A549 (cell line): Measurements from ENCODE around the gene SIRT4. TPM values are rescaled to one million over a fixed set of nuclear protein-coding genes. Genes with fewer than 3 reads are reported as not detected.

Experiments
- ATAC-seq, 2 experiments: fragments of 200-7000 bp in 1 of 2; fragments of >200 bp in 1 of 2; cut with Nextera tagmentation in 1 of 2; cut with Tn5 transposase in 1 of 2; 3 replicates each; pipeline versions ENCODE4 v1.8.0 to v1.9.1; 2018 to 2020; ENCODE audit warnings: mild to moderate bottlenecking in 1 of 2, moderate library complexity in 1 of 2
- CTCF ChIA-PET: fragments of 300-600 bp; sonication (Branson Sonifier 250); formaldehyde crosslinking; extraction: SDS; loops from one replicate; lab custom pipeline; 2021; ENCODE audit warnings: antibody characterized with exemption, inconsistent platforms; lab: Yijun Ruan, JAX
- POLR2A ChIA-PET: fragments of 350-600 bp; formaldehyde crosslinking; extraction: SDS; loops from one replicate; lab custom pipeline; 2021; ENCODE audit warnings: antibody characterized with exemption, inconsistent platforms; lab: Yijun Ruan, JAX
- DNase-seq, 2 experiments: peaks; one replicate each; pipeline versions ENCODE4 v3.0.0 to v3.0.0-alpha.2; 2011 to 2016; ENCODE audit warnings: low read depth in 1 of 2, low spot score in 1 of 2
- FAIRE-seq: peaks from 2 replicates; lab custom pipeline; 2011; peaks lifted over from hg19 to GRCh38; lab: Jason Lieb, UNC
- H3K27ac ChIP-seq, 2 experiments: fragments of >200 bp; sonication (Bioruptor Twin); formaldehyde crosslinking; 3 replicates each; pipeline ENCODE4 v1.5.1; 2016 to 2017
- H3K4me1 ChIP-seq: fragments of >200 bp; sonication (Bioruptor Twin); formaldehyde crosslinking; 3 replicates; pipeline ENCODE4 v1.6.1; 2016
- H3K4me2 ChIP-seq: fragments of >200 bp; sonication (Bioruptor Twin); formaldehyde crosslinking; 3 replicates; pipeline ENCODE4 v1.6.1; 2016
- H3K4me3 ChIP-seq: fragments of >200 bp; sonication (Bioruptor Twin); formaldehyde crosslinking; 3 replicates; pipeline ENCODE4 v1.5.1; 2016
- H3K9me3 ChIP-seq: fragments of >200 bp; sonication (Bioruptor Twin); formaldehyde crosslinking; 3 replicates; pipeline ENCODE4 v1.6.1; 2016
- ATOH8 ChIP-seq: fragments of 250-450 bp; sonication (Bioruptor Pico); IDR thresholded peaks from 2 replicates; pipeline ENCODE4 v1.5.0; 2020; ENCODE audit warnings: low read depth, mild to moderate bottlenecking, moderate library complexity
- CBX8 ChIP-seq: fragments of 200-600 bp; sonication (generic); IDR thresholded peaks from 2 replicates; pipeline ENCODE4 v1.6.1; 2016
- CHD2 ChIP-seq: fragments of 150-350 bp; IDR thresholded peaks from 2 replicates; pipeline ENCODE4 v1.6.1; 2014; ENCODE audit warnings: low read length; ENCODE audit not compliant: partially characterized antibody
- CHD4 ChIP-seq: fragments of 200-600 bp; sonication (generic); IDR thresholded peaks from 2 replicates; pipeline ENCODE4 v1.6.1; 2016; ENCODE audit warnings: antibody characterized with exemption, mild to moderate bottlenecking, borderline replicate concordance
- EHF ChIP-seq: fragments of 250-450 bp; sonication (Bioruptor Pico); IDR thresholded peaks from 2 replicates; pipeline ENCODE4 v1.5.0; 2020; ENCODE audit warnings: mild to moderate bottlenecking
- ELK1 ChIP-seq: fragments of 150-350 bp; IDR thresholded peaks from 2 replicates; pipeline ENCODE4 v1.6.1; 2014; ENCODE audit warnings: low read depth, mild to moderate bottlenecking, low read length
- EP300 ChIP-seq, 2 experiments: fragments of >200 bp; sonication (Bioruptor Twin); formaldehyde crosslinking; IDR thresholded peaks; 2 replicates in 1 of 2; 3 replicates in 1 of 2; pipeline ENCODE4 v1.6.1; 2016 to 2017
- FOSB ChIP-seq: fragments of 250-450 bp; sonication (Bioruptor Pico); IDR thresholded peaks from 2 replicates; pipeline ENCODE4 v1.5.0; 2020; ENCODE audit warnings: mild to moderate bottlenecking, moderate library complexity
- FOSL2 ChIP-seq, 2 experiments: fragments of 450-650 bp in 1 of 2; fragments of >200 bp in 1 of 2; sonication (Bioruptor Twin) in 1 of 2; formaldehyde crosslinking; IDR thresholded peaks; 2 replicates each; pipeline versions ENCODE4 v1.5.0 to v1.6.1; 2016 to 2020; ENCODE audit warnings: mild to moderate bottlenecking in 1 of 2, moderate library complexity in 1 of 2
- GATA3 ChIP-seq: IDR thresholded peaks from 2 replicates; pipeline ENCODE4 v1.6.1; 2012; ENCODE audit warnings: borderline replicate concordance
- HDAC2 ChIP-seq: fragments of 200-600 bp; sonication (generic); IDR thresholded peaks from 2 replicates; pipeline ENCODE4 v1.6.1; 2016
- HES2 ChIP-seq: fragments of >200 bp; sonication (Bioruptor Twin); formaldehyde crosslinking; IDR thresholded peaks from 2 replicates; pipeline ENCODE4 v1.6.1; 2016
- HEYL ChIP-seq: fragments of 250-450 bp; sonication (Bioruptor Pico); IDR thresholded peaks from 2 replicates; pipeline ENCODE4 v1.8.0; 2021; ENCODE audit warnings: mild to moderate bottlenecking, moderate library complexity
- HOXA7 ChIP-seq: fragments of 250-450 bp; sonication (Bioruptor Pico); IDR thresholded peaks from 2 replicates; pipeline ENCODE4 v1.5.0; 2020; ENCODE audit warnings: mild to moderate bottlenecking, moderate library complexity
- HOXB13 ChIP-seq: fragments of 250-450 bp; sonication (Bioruptor Pico); IDR thresholded peaks from 2 replicates; pipeline ENCODE4 v1.5.0; 2020; ENCODE audit warnings: low read depth, mild to moderate bottlenecking, moderate library complexity
- HOXB5 ChIP-seq: fragments of 250-450 bp; sonication (Bioruptor Pico); IDR thresholded peaks from 2 replicates; pipeline ENCODE4 v1.5.0; 2020; ENCODE audit warnings: mild to moderate bottlenecking, moderate library complexity
- JUNB ChIP-seq: fragments of >200 bp; sonication (Bioruptor Twin); formaldehyde crosslinking; IDR thresholded peaks from 2 replicates; pipeline ENCODE4 v1.6.1; 2016
- KDM1A ChIP-seq: fragments of 200-600 bp; sonication (generic); IDR thresholded peaks from 2 replicates; pipeline ENCODE4 v1.6.1; 2016; ENCODE audit warnings: low read depth, mild to moderate bottlenecking
- MAFK ChIP-seq: fragments of 450-650 bp; IDR thresholded peaks from 2 replicates; pipeline ENCODE4 v1.6.1; 2014; ENCODE audit not compliant: partially characterized antibody
- MAX ChIP-seq: IDR thresholded peaks from 2 replicates; pipeline ENCODE4 v1.6.1; 2012
- MAZ ChIP-seq: fragments of 150-350 bp; IDR thresholded peaks from 2 replicates; pipeline ENCODE4 v1.6.1; 2014; ENCODE audit warnings: antibody characterized with exemption, low read depth, low read length, borderline replicate concordance
- MYC ChIP-seq: IDR thresholded peaks from 2 replicates; pipeline ENCODE4 v1.6.1; 2012; ENCODE audit warnings: mild to moderate bottlenecking, inconsistent platforms, low read length, improper control_type of control experiment, borderline replicate concordance
- NFE2L2 ChIP-seq: fragments of 150-350 bp; conservative IDR thresholded peaks from 2 replicates; pipeline ENCODE4 v1.6.1; 2014; ENCODE audit warnings: low read length
- NPAS2 ChIP-seq: fragments of 250-450 bp; sonication (Bioruptor Pico); IDR thresholded peaks from 2 replicates; pipeline ENCODE4 v1.8.0; 2022; ENCODE audit warnings: mild to moderate bottlenecking, moderate library complexity, borderline replicate concordance
- PHF8 ChIP-seq: fragments of 200-600 bp; sonication (generic); IDR thresholded peaks from 2 replicates; pipeline ENCODE4 v1.6.1; 2016; ENCODE audit warnings: low read depth, mild to moderate bottlenecking, antibody characterized with exemption, moderate library complexity, borderline replicate concordance
- POLR2A ChIP-seq: IDR thresholded peaks from 2 replicates; pipeline ENCODE4 v1.6.1; 2012; ENCODE audit warnings: mild to moderate bottlenecking, low read length
- POLR2AphosphoS2 ChIP-seq: conservative IDR thresholded peaks from 2 replicates; pipeline ENCODE4 v1.6.1; 2012; ENCODE audit warnings: low read length, improper control_type of control experiment, inconsistent platforms
- RCOR1 ChIP-seq: fragments of 150-350 bp; IDR thresholded peaks from 2 replicates; pipeline ENCODE4 v1.6.1; 2014; ENCODE audit warnings: antibody characterized with exemption, low read length, low read depth
- REST ChIP-seq: fragments of 200-600 bp; sonication (generic); IDR thresholded peaks from 2 replicates; pipeline ENCODE4 v1.6.1; 2016; ENCODE audit warnings: antibody characterized with exemption, mild to moderate bottlenecking, moderate library complexity
- RFX5 ChIP-seq: fragments of 450-650 bp; IDR thresholded peaks from 2 replicates; pipeline ENCODE4 v1.7.1; 2014; ENCODE audit warnings: antibody characterized with exemption, mild to moderate bottlenecking, moderate library complexity
- SREBF2 ChIP-seq: fragments of 450-650 bp; IDR thresholded peaks from 2 replicates; pipeline ENCODE4 v1.6.1; 2014; ENCODE audit warnings: mild to moderate bottlenecking, moderate library complexity
- ZC3H11A ChIP-seq: fragments of 450-650 bp; IDR thresholded peaks from 2 replicates; pipeline ENCODE4 v1.6.1; 2014; ENCODE audit warnings: antibody characterized with exemption, mild to moderate bottlenecking
- ZFP36 ChIP-seq: fragments of 450-650 bp; IDR thresholded peaks from 2 replicates; pipeline ENCODE4 v1.6.1; 2014; ENCODE audit warnings: borderline replicate concordance; ENCODE audit not compliant: partially characterized antibody
- ZNF302 ChIP-seq: fragments of 250-450 bp; sonication (Bioruptor Pico); IDR thresholded peaks from 2 replicates; pipeline ENCODE4 v1.9.0; 2021; ENCODE audit warnings: inconsistent platforms, mild to moderate bottlenecking, moderate library complexity
- whole genome bisulfite sequencing: methylation state at CpG from one replicate; pipeline ENCODE4 v1.1.6; 2017; ENCODE audit errors: missing lambda C conversion rate; 5-methylcytosine and 5-hydroxymethylcytosine counted together
- polyA plus RNA-seq, 4 experiments: library from polyadenylated mRNA; depleted of rRNA in 3 of 4; stranded (reverse); fragments of >200 nt; fragmentation: RNase III in 1 of 4; extraction: RNeasy Plus Mini Kit Qiagen cat#74134 plus additional on column Dnase treatment in 1 of 4; gene quantifications; 2 replicates in 3 of 4; 3 replicates in 1 of 4; pipeline ENCODE4 v1.2.3, GENCODE V29; 2011 to 2017
- TF ChIP-seq, protein P1 (sequence below): fragments of >200 bp; sonication (Bioruptor Twin); formaldehyde crosslinking; IDR thresholded peaks from 3 replicates; pipeline ENCODE4 v1.5.1; 2016

SIRT4 gene
- polyA plus RNA-seq, 2 of the 4 experiments (the other 2 are of a cell fraction), result 1.6 TPM

DNA sequence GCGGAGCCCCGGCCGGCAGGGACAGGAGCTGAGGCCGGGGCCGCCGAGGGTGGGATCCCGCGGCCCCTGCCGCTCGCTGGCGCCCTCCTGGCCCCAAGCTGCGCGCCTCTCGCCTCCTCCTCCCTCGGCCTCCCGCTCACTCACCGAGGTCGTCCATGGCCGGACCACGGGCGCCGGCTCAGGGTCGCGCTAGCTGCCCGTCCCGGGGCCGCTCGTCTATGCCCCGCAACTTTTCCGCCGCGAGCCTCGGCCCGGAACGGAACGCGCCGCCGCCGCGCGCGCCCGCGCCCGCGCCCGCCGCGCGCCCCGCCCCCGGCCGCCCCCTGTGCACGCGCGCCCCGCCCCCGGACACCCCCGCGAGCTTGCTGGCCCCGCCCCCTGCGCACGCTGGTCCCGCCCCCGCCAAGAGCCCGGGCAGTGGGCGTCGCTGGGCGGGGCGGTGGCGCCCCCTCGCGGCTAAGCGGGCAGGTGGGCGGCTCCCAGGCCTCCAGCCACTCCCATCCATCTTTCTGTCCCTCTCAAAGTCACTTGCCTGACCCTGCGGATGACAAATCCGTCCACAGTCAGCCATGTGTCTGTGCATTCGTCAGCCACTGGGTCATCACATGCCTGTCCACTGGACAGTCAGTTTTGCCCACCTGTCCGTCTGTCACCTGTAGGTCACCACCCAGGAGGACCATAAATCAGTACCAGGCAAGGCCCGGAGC, 36.5 kb upstream of the SIRT4 start, which contains the start of gene PXN:
Gene PXN, minus strand, starts transcription at position 258 of the 707 bp plus-strand sequence. Its CDS starts 101 bp downstream, at position 157.
- 5% methylated on average over 27 of the region's 81 CpGs for WGBS
- TF ChIP-seq HDAC2 (no peak), HOXB5 (peak; percentile 81), ZNF302 (CRISPR knock-in tag) (no peak), CHD4 (no peak), RFX5 (no peak), POLR2AphosphoS2 (no peak), HOXB13 (CRISPR knock-in tag) (no peak), MYC (no peak), GATA3 (no peak), PHF8 (peak; percentile 65; the same call in 1 of the 2 replicates), KDM1A (no peak), MAX (peak; percentile 69), CBX8 (no peak), JUNB (no peak), REST (no peak), SREBF2 (no peak), HOXA7 (CRISPR knock-in tag) (no peak), FOSL2 (IDR thresholded peaks at IDR 0.05) (no peak), FOSL2 (CRISPR knock-in tag; IDR thresholded peaks at IDR 0.05) (no peak), ZFP36 (no peak), MAFK (no peak), NPAS2 (CRISPR knock-in tag) (no peak), FOSB (CRISPR knock-in tag) (no peak), POLR2A (peak; percentile 67), HEYL (CRISPR knock-in tag) (no peak), NFE2L2 (no peak), CHD2 (no peak), ZC3H11A (no peak), ELK1 (no peak), EP300 (IDR thresholded peaks at IDR 0.05) (no peak), EHF (CRISPR knock-in tag) (no peak), MAZ (no peak), ATOH8 (CRISPR knock-in tag) (no peak), HES2 (no peak), RCOR1 (no peak)
- TF ChIP-seq, protein P1, sequence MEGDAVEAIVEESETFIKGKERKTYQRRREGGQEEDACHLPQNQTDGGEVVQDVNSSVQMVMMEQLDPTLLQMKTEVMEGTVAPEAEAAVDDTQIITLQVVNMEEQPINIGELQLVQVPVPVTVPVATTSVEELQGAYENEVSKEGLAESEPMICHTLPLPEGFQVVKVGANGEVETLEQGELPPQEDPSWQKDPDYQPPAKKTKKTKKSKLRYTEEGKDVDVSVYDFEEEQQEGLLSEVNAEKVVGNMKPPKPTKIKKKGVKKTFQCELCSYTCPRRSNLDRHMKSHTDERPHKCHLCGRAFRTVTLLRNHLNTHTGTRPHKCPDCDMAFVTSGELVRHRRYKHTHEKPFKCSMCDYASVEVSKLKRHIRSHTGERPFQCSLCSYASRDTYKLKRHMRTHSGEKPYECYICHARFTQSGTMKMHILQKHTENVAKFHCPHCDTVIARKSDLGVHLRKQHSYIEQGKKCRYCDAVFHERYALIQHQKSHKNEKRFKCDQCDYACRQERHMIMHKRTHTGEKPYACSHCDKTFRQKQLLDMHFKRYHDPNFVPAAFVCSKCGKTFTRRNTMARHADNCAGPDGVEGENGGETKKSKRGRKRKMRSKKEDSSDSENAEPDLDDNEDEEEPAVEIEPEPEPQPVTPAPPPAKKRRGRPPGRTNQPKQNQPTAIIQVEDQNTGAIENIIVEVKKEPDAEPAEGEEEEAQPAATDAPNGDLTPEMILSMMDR, result peak; percentile 90

More for the DNA sequence above, 36.5 kb upstream of the SIRT4 start, which contains the start of gene PXN:
- ChIA-PET POLR2A (interaction anchor here (1.3 to 4.5 kb wide), 5 partner anchors 26 to 64 kb away, joined by 5 to 62 read pairs (median 32); partner anchors contain the start of genes RNU4-2 and RPLP0), CTCF (interaction anchor here (0.7 to 43.7 kb wide), 26 partner anchors 8 to 162 kb away, joined by 3 to 1367 read pairs (median 4); partner anchors contain the start of genes RNU4-2 and RPLP0)
- Histone ChIP-seq H3K4me3 (peak within 1 kb of the TSS; percentile 99), H3K9me3 (no peaks in the 10 kb centered on the region), H3K4me1 (peaks cover 42% of the 10 kb centered on the region), H3K4me2 (peak within 1 kb of the TSS; percentile 100), H3K27ac (peak within 1 kb of the TSS; percentile 99)
- DNase-seq (peak; percentile 76 to 87), FAIRE-seq (no peak), ATAC-seq (peak; percentile 82 to 87)
